K562 (cell line): Measurements from ENCODE around the gene LOC128125822.

Experiments
- ATF1 ChIP-seq, 2 experiments: fragments of 450-650 bp in 1 of 2; IDR thresholded peaks; 2 replicates each; pipeline ENCODE4 v1.6.1; 2016; ENCODE audit warnings: missing compliant biosample characterization in 1 of 2, missing genetic modification characterization in 1 of 2
- CTCF ChIP-seq, 3 experiments: IDR thresholded peaks in 2 of 3; conservative IDR thresholded peaks in 1 of 3; 2 replicates each; pipeline ENCODE4 v1.5.1; 2011 to 2012; ENCODE audit warnings: low read length in 3 of 3, mild to moderate bottlenecking in 3 of 3, control low read depth in 2 of 3, improper control_type of control experiment in 1 of 3, inconsistent platforms in 1 of 3, low read depth in 1 of 3, mixed read lengths in 1 of 3, moderate library complexity in 1 of 3; ENCODE audit not compliant: insufficient read depth in 2 of 3
- KDM1A ChIP-seq, 2 experiments: fragments of 450-650 bp; IDR thresholded peaks; 2 replicates each; pipeline ENCODE4 v1.6.1; 2016; ENCODE audit warnings: mild to moderate bottlenecking in 2 of 2
- PHB2 ChIP-seq: fragments of 450-650 bp; IDR thresholded peaks from 2 replicates; pipeline ENCODE4 v1.6.1; 2017; ENCODE audit warnings: low read depth
- POLR2A ChIP-seq: fragments of 450-650 bp; conservative IDR thresholded peaks from 2 replicates; pipeline ENCODE4 v1.6.1; 2016
- PURB ChIP-seq: sonication (generic); formaldehyde crosslinking; IDR thresholded peaks from 2 replicates; pipeline ENCODE4 v1.9.0; 2021; ENCODE audit warnings: low read depth, mild to moderate bottlenecking, missing genetic modification reagents
- RFX5 ChIP-seq: IDR thresholded peaks from 2 replicates; pipeline ENCODE4 v1.6.1; 2011; ENCODE audit warnings: low read depth, mild to moderate bottlenecking, improper control_type of control experiment, low read length
- SIX5 ChIP-seq, 2 experiments: IDR thresholded peaks; 2 replicates each; pipeline ENCODE4 v1.6.1; 2011; ENCODE audit warnings: low read length in 2 of 2, borderline replicate concordance in 1 of 2, low read depth in 1 of 2, mild to moderate bottlenecking in 1 of 2, moderate library complexity in 1 of 2; ENCODE audit not compliant: insufficient read depth in 1 of 2
- SMARCC2 ChIP-seq: fragments of 450-650 bp; IDR thresholded peaks from 2 replicates; pipeline ENCODE4 v1.6.1; 2017; ENCODE audit warnings: antibody characterized with exemption, moderate library complexity, mild to moderate bottlenecking, low read depth
- SP1 ChIP-seq: sonication (generic); formaldehyde crosslinking; IDR thresholded peaks from 2 replicates; pipeline ENCODE4 v1.8.1; 2022; ENCODE audit warnings: mild to moderate bottlenecking, missing genetic modification reagents
- TAF1 ChIP-seq: IDR thresholded peaks from 2 replicates; pipeline ENCODE4 v1.6.1; 2011; ENCODE audit warnings: mild to moderate bottlenecking, low read length, moderate library complexity; ENCODE audit not compliant: insufficient read depth, control insufficient read depth, severe bottlenecking; ENCODE audit errors: extremely low read depth
- TBP ChIP-seq: optimal IDR thresholded peaks from 2 replicates; pipeline ENCODE3; 2011; ENCODE audit warnings: low read depth, low read length, improper control_type of control experiment
- ZBTB8A ChIP-seq: fragments of 450-650 bp; IDR thresholded peaks from 2 replicates; pipeline ENCODE4 v1.6.1; 2018; ENCODE audit warnings: mild to moderate bottlenecking, moderate library complexity; ENCODE audit not compliant: partially characterized antibody

- TF ChIP-seq SMARCC2 (no peak), SP1 (CRISPR knock-in tag) (no peak), CTCF (IDR thresholded peaks at IDR 0.05 in 2 of 3, conservative IDR thresholded peaks at IDR 0.05 in 1 of 3; ENCODE audit: insufficient read depth in 2 of 3, low read depth in 1 of 3, low read length in 3 of 3) (no peak), PURB (CRISPR knock-in tag) (no peak), TAF1 (no peak), SIX5 (IDR thresholded peaks at IDR 0.05; ENCODE audit: borderline replicate concordance in 1 of 2, insufficient read depth in 1 of 2, low read depth in 1 of 2, low read length in 2 of 2) (no peak), PHB2 (no peak), ATF1 (CRISPR knock-in tag; IDR thresholded peaks at IDR 0.05) (no peak), ATF1 (tag; IDR thresholded peaks at IDR 0.05) (no peak), TBP (no peak), KDM1A (IDR thresholded peaks at IDR 0.05) (no peak), RFX5 (no peak), POLR2A (no peak), ZBTB8A (no peak)
These were observed 42.1 kb upstream of the LOC128125822 start for GRCh38 chr6:63530182-63530581.
